ENCODE measurements around the gene FRMD4A. TPM values are rescaled to one million over a fixed set of nuclear protein-coding genes. Genes with fewer than 3 reads are reported as not detected.

Gene FRMD4A
- total RNA-seq, 1 experiment from 2014 or later = 19.6 TPM

DNA sequence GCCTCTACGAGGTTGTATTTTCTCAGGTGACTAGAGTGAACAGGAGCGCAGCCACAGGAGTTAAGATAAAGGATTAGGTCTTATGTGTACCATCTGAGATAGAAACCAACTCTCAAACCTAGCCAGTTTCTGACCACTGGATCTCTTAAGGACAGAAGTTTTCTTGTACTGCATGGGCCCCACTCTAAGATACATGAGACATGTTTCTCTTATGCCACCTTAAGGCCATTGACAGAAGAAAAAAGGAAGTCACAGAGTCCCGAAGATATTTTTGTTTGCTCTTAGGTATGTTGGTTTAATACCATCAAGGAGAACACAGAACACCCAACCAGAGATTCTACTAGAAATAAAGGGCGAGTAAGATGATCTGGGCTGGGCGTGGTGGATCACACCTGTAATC is 335.8 kb downstream of the FRMD4A start:
- Histone ChIP-seq H2BK15ac (ENCODE audit: low read depth, low read length) (no peak overlapping the region), H3K27ac (ENCODE audit: insufficient read length, low read depth, low read length) (no peak overlapping the region), H2AFZ (ENCODE audit: low read length) (no peak overlapping the region), H4K91ac (ENCODE audit: insufficient read length, low read depth, low read length) (no peak overlapping the region), H3T11ph (ENCODE audit: low read length) (no peak overlapping the region), H3K4ac (ENCODE audit: low read depth, low read length) (no peak overlapping the region), H3K56ac (ENCODE audit: insufficient read length, low read depth, low read length) (no peak overlapping the region), H2AK5ac (ENCODE audit: insufficient read length, low read length) (no peak overlapping the region), H3K23me2 (ENCODE audit: insufficient read length, low read depth, low read length, poor library complexity, severe bottlenecking) (no peaks in the 10 kb centered on the region), H2BK12ac (ENCODE audit: insufficient read length, low read depth, low read length) (no peak overlapping the region), H3K14ac (ENCODE audit: insufficient read depth, low read length) (no peak overlapping the region), H4K8ac (replicated peaks; ENCODE audit: insufficient read length, low read depth, low read length) (no peak overlapping the region), H3K27me3 (ENCODE audit: insufficient read depth, low read length) (no peaks in the 10 kb centered on the region), H2BK120ac (ENCODE audit: low read depth, low read length, poor library complexity, severe bottlenecking) (no peak overlapping the region), H3K23ac (ENCODE audit: insufficient read length, low read depth, low read length) (no peak overlapping the region), H2BK20ac (ENCODE audit: low read depth, low read length, poor library complexity, severe bottlenecking) (no peak overlapping the region), H3K9me3 (ENCODE audit: control insufficient read depth, low read depth, low read length) (no peaks in the 10 kb centered on the region), H3K9ac (ENCODE audit: extremely low read depth, insufficient read length, low read length) (no peak overlapping the region), H3K4me2 (ENCODE audit: insufficient read depth, insufficient read length, low read length) (no peak overlapping the region), H3K4me1 (ENCODE audit: insufficient read depth, low read length) (no peaks in the 10 kb centered on the region), H2BK5ac (ENCODE audit: insufficient read length, low read length) (no peak overlapping the region), H3K18ac (ENCODE audit: insufficient read length, low read depth, low read length) (no peak overlapping the region), H4K20me1 (ENCODE audit: control insufficient read depth, insufficient read depth, insufficient read length) (no peaks in the 10 kb centered on the region), H4K5ac (ENCODE audit: insufficient read length, low read depth, low read length) (no peak overlapping the region), H3K79me1 (ENCODE audit: insufficient read depth, low read depth, low read length, poor library complexity, severe bottlenecking) (no peaks in the 10 kb centered on the region), H3K79me2 (ENCODE audit: insufficient read depth, low read length) (no peaks in the 10 kb centered on the region)
- H3K9me3 Mint-ChIP-seq = no peaks in the 10 kb centered on the region; a peak in 1 of 5 replicates
- H3K27ac Mint-ChIP-seq = no peak overlapping the region
- WGBS (ENCODE audit: extremely low coverage, insufficient read length, low lambda C conversion rate) = no CpG with 5 or more reads among the region's 5 CpGs
- H3K4me3 Mint-ChIP-seq = no peak overlapping the region
- no peak for DNase-seq
- H3K27me3 Mint-ChIP-seq (ENCODE audit: low read depth) = no peaks in the 10 kb centered on the region; the same call in 1 of the 2 replicates
- TF ChIP-seq CTCF (conservative IDR thresholded peaks at IDR 0.05) = no peak
- peaks cover 17 to 22% of the 10 kb centered on the region in 2 experiments for H3K4me1 Mint-ChIP-seq
- no peaks in the 10 kb centered on the region; a peak in 2 of 7 replicates for H3K36me3 Mint-ChIP-seq (ENCODE audit: insufficient read depth in 1 of 3, low read depth in 3 of 3)

All from H9 (cell line).